GM21717 (cell line): ENCODE measurements around the gene TMEM163.
"Not testable (repeated sequence)": the region's sequence is repeated elsewhere in the genome, so short reads cannot be mapped to it uniquely, and the experiment has no call there.

ENCODE experiments used
- ATAC-seq: cut with Tn5 transposase; IDR thresholded peaks from one replicate; pipeline ENCODE4 v1.9.1; 2021; ENCODE audit warnings: mild to moderate bottlenecking, moderate library complexity; ENCODE audit not compliant: unreplicated experiment

The TMEM163 gene

DNA sequence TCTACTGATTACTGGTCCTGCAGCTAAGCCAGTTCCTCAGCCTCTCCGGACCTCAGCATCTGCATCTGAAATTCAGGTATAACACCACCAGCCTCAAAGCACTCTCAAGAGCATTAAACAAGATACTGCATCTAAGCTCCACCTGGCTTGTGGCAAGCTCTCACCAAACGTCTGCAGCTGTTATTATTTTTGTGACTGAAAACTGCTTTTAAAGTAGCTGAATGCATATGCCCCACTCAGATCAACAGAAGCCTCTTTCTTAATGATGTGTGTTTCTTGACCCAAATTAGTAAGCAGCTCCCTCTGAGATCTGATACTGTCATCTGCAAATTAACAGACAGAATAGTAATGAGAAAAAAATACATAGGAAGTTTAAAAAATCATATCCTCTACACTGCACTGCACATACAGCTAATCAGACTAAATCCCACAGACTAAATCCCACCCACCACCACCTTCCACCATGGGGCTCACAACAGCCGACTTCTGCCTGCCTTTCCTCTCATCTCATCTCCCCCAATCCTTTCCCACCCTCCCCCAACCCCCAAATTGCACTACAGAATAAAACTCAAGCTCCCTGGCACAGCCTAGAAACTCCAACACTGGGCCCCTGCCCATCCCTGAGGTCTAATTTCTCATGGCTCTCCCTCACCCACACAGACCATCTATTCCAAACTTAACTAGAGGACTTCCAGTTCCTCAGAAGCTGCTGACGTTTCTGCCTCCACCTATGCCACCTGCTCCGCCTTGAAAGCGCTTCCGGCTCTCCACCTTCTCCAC, 52.9 kb downstream of the TMEM163 start:
- ATAC-seq: no peak

DNA sequence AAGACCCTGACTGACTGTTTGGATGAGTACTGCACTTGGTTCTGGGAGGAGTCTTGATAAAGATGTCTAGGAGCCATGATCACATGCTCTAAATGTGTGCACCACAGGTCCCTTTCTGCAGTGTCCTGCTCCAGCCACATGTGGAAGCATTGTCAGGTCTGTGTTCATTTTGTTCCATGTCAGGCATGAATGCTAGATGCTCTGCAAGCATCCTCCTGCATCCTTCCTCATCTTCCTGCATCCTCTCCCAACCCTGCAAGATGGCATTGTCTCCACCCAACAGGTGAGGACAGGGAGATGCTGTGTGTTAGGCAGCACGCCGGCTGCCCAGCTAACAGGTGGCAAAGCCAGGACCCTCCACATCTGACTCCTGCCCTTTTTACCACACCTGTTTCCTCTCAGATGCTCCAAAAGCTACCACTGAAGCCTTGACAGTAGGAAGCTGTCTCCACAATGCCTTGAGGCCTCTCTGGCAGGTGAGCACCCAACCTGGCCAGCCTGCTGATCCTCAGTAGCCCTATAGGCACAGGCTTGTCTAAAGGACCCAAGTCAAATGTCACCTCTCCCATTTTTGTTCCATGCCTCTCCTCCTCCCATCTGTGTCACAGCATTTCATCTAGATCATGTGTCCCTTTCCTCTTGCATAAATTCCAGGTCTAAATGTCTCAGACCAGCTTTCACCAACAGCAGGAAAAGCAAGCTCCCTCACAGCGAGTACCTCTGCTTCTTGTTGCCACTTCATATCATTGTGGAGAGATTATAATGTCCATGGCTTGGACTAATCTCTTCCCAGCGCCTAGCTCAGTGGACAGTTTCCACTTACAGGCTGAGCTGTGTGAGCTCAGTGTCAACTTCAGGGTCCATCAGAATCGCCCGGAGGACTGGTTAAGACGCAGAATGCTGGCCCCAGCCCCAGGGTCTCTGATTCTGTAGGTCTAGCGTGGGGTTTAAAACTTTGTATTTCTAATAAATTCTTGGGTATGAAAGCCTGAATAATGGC, 55.0 kb downstream of the TMEM163 start:
- no peak for ATAC-seq

DNA sequence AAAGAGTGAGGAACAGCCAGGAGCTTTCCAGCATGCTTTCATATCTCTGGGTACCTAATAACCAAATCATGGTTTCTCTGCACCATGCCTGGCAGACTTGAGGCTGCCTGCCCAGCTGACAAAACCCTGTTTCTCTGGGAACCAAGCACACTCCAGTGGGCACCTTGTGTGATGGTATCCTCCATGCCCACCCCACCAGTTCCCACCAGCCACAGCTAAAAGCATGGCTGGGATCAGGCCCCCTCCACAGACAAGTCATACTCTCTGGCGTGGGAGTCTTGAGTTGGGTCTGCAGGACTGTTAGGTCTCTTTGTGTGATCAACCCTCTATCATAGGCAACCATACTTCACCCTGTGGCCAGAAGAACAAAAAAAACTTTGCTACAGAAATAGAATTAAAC, 56.0 kb downstream of the TMEM163 start:
- no peak for ATAC-seq

DNA sequence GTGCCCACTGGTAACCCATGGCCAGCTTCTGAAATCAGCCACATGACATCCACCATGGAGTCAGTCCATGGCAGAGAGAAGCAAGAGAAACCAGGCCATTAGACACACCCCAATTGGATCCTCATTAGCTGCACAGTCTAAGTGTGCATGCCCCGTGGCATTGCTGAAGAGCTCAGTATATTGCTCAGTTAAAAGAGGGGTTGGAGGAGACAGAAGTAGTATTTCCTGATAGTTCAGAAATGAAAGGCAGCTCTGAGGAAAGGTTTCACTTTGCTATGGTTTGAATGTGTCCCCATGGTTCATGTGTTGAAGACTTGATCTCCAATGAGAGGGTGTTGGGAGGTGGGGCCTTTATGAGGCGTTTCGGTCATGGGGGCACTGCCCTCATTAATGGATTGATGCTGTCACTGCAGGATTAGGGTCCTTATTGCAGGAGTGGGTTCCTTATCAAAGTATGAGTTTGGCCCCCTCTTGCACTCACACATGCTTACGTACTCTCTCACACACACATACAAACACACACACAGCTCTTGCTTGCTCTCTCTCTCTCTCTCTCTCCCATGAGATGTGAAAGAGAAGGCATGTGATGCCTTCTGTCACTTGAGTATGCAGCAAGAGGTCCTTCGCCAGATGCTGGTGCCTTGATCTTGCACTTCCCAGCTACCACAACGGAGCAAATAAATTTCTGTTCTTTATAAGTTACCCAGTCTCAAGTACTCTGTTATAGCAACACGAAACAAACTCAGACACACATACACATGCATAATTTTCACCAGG, 58.0 kb downstream of the TMEM163 start:
- ATAC-seq: no peak

DNA sequence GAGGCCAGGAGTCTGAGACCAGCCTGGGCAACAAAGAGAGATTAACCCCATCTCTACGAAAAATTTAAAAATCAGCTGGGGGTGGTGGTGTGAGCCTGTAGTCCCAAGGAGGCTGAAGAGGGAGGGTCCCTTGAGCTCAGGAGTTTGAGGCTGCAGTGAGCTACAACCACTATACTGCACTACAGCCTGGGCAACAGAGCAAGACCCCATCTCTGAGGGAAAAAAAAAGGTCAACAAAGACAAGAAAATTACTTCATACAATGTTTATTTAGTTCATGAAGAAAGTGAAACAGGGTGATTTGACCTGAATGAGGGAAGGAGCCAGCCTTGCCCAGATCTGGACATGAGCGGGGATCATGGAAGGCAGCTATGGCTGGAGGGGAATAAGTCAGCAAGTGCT, 59.1 kb downstream of the TMEM163 start:
- no peak for ATAC-seq

DNA sequence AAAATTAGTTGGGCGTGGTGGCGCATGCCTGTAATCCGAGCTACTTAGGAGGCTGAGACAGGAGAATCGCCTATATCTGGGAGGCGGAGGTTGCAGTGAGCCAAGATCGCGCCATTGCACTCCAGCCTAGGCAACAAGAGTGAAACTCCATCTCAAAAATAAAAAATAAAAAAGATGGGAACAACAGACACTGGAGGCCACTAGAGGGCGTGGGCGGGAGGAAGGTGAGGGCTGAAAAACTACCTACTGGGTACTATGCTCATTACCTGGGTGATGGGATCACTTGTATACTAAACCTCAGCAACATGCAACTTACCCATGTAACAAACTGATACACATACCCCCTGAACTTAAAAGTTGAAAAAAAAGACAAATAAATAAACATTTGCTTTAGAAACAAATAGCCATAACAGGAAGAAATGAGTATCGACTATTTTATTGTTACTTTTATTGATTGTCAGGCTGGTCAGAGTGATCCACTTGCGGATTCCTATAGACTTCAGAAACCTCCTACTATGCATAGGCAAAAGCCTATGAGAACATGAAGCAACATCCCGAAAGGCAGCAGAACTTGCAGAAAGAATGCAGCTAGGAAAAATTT, 61.0 kb downstream of the TMEM163 start:
- no peak for ATAC-seq

DNA sequence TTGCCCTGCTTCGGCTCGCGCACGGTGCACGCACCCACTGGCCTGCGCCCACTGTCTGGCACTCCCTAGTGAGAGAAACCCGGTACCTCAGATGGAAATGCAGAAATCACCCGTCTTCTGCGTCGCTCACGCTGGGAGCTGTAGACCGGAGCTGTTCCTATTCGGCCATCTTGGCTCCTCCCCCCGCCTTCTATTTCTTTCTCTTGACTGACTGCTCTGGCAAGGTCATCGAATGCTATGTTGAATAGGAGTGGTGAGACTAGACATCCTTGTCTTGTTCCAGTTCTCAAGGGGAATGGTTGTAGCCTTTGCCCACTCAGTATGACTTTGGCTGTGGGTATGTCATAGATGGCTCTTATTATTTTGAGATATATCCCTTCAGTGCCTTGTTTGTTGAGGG, 62.4 kb downstream of the TMEM163 start:
- not testable (repeated sequence) for ATAC-seq

DNA sequence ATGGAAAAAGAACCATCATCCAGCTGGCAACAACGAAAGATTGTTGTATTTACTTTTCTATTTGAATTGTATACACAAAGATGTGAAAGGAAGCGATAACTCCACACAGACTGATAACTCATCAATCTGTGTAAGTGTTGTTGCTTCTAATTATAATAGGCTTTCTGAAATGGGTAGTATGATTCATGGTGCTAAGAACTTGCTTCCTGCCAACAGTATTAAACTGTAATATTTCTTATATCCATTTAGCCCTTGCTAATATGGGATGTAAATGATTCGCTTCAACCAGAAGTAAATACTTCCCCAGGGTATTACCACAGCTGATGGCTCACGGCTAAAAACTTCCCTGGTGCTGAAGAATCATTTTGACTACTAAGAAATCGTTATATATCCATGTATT, 70.2 kb downstream of the TMEM163 start:
- ATAC-seq: no peak

DNA sequence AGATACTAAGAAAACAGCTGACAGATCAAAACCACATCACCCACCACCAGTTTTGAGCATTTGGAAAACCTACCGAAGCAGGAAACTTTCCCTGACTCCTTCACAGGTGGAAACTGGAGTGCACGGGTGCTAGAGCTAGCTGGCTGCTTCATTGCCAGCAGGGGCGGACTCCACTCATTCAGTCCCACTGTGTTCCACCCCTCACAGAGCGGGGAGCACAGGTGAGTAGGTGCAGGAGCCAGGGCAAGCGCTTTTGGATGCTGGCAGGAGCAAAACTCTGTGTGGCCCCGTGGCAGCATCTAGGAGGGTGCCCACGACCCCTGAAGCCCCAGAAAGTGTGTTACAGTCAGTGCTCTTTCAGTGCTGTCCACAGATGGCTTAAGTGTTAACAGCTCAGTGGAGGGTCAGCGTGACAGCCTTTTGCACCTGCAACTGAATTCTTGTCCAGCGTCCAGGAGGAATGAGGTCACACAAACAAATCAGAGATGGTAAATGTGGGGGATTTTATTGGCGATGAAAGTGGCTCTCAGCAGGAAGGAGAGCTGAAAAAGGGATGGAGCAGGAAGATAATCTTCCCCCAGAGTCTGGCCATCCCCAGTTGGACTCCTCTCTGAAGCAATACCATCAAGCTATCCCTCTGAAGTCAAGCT, 71.1 kb downstream of the TMEM163 start:
- no peak for ATAC-seq

DNA sequence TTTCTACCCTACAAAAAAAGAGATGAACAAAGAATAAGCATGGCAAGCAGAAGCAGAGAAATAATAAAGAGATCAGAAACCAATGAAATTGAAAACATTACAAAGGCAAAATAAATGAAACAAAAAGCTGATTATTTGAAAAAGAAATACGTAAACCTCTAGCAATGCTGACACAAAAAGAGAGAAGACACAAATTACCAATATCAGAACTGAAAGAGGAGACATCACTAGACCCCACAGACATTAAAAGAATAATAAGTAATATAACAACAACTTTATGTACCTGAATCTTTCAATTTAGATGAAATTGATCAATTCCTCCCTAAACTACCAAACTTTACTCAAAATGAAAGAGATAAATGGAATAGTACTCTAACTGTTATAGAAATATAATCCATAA, 75.9 kb downstream of the TMEM163 start:
- no peak for ATAC-seq

DNA sequence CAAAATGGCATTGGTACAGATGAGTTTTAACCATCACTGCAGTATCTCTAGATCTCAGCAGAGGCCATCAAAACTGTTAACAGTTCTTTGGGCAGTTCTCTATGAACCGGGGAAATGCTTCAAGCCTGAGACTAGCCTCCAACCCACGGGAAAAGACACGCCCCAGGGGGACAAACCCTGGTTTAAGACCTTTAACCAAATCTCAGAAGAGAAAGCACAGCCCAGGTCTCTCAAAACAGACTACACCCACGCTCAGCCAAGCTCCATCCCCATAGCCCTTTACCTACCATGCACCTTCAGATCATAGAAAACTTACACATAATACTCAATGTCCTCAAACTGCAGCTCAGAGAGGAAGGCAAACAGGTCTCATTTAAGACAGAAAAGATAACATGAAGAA, 78.3 kb downstream of the TMEM163 start:
- no peak for ATAC-seq

DNA sequence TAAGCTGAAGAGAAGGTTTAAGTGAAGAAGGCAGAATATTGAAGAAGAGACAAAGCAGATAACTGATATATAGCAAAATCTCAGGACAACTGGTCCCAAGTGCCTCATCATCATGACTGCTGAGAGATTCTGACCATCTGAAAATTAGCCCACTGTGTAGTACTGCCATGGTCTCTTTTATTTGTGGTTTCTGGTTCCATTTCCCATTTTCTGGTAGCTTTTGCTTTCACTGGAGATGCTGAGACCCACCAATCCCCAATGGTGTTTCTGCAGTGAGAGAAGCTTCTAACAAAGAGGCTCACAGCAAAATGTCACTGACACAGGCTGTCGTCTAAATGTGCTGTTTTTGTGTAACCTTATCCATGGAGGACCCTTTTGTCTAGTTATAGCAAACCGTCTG, 79.5 kb downstream of the TMEM163 start:
- ATAC-seq: no peak

DNA sequence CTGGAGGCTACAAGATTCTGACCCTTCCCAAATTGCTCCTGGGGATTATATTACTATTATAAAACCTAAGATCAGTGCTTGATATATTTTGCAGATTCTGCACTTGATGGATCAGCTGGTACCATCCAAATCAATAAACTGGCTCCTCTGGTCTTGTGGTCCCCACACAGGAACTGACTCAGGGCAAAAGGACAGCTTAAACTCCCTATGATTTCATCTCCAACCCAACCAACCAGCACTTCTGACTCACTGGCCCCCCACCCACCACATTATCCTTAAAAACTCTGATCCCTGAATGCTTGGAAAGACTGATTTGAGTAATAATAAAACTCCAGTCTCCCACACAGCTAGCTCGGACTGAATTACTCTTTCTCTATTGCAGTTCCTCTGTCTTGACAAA, 82.1 kb downstream of the TMEM163 start:
- ATAC-seq: no peak

DNA sequence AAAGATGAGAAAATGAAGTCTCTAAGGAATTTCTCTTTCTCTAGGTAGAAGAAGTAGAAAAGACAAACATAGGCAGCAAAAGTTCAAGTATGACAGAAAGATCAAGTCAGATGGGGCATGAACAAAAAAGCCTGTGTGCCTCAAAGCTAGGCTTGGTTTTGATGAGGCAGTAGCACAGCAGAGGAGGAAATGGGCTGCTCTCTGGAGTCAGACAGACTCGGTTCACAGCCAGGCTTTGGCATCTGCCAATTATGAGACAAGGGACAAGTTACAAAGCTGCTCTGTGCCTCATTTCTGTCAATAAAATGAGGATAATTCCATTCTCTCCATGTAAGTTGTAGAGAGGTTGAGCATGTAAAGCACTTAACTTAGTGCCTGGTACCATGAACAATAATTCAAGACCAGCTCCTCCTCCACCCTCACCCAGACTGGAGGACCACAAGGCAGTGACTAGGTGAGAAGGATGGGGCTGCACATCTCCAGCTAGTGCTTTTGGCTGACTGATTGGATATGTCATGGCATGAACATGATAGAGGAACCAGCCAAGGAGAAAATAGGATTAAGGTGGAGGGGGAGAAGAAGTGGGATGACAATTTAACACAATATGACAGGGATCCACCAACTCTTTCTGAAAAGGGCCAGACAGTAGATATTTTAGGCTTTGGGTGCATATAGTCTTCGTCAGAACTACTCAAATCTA, 84.6 kb downstream of the TMEM163 start:
- no peak for ATAC-seq

DNA sequence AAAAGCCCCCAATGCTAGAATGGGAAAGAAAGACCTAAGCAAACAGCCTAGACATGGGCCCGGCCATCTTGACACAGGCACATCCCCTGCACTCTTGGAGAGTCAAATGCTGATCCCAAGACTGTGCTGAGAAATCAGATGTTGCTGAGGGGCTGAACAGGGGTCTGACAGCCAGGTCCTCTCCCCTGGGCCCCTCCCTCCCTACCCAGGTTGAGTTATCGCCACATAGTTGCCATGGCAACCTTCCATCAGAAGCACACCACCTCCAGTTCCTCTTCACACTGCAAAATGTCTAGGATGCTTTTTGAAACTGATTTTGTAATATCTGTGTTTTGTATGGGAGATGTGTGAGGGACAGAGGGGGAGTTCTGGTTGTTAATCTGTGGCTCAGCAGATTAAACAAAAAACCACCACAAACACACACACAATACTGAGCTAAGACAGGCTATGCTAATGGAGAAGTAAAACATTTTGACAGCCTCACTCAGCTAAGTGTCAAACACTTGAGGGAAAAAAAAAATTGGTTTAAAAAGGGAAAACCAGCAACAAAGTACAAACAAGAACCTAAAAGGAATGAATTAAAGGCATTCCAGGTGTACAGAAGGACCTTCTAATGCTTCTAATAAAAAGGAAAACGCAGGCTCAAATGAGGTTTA, 88.2 kb downstream of the TMEM163 start:
- ATAC-seq: no peak

DNA sequence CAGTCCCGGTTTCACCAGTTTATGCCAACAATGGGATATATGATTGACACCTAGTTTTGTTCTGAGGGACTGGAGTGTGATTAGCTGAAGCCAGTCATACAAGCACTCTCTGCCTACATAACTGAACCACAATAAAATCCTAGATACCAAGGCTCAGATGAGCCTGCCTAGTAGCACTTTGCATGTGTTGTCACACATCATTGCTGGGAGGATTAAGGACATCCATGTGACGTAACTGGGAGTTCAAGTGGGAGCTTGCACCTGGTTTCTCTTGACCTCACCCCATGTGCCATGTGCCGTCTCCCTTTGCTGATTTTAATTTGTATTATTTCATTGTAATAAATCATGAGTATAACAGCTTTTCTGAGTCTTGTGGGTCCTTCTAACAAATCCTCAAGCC, 90.3 kb downstream of the TMEM163 start:
- ATAC-seq: no peak

DNA sequence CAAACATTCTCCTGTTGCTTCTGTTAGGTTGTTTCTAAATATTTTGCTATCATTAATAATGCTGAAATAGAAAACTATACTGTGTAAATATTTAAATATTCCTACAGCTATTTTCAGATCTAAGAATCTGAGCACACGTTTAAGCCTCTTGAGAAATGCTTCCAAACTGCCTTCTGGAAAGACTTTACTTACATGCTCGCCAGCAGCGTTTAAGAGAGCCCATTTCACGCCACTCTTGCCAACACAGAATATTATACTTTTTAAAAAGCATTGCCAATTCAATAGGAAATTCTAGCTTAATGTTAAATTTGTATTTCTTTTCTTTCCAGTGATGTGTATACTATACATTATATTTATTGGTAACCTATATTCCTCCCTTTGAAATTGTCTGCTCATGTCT, 92.0 kb downstream of the TMEM163 start:
- ATAC-seq: no peak

DNA sequence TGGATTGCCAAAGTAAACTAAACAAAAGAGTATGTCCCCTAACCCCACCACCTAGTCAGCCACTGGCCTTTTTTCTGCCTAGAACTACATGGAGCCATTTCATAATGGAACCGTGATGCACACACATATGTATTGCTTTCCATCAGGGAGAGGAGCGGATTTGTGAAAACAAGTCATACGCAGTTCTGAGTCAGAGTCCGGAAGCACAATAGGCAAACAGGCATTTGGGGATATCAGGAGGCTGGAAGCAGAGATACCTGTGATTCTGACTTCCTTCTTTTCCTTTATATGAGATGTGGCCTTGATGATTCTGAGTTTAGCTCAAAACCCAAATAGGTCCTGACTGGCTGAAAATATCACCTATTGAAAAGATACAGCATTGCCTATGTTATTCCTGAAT, 93.5 kb downstream of the TMEM163 start:
- no peak for ATAC-seq

DNA sequence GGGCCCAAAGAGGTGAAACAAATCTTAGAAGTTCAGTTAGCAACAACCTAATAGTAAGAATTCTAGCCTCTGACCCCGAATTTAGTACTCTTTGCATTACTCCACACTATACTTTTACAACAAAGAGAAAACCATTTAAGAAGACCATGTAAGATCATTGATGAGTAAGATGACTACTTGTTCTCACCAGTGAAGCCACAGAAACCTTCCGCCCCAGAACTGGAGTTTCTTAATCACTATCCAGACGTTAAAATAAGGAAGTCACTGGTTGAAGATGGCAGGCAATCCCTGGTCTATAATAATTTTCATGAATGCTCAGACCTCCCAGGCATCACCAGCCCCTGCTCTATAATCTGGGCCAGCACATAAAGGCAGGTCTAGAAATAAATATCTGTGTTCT, 95.0 kb downstream of the TMEM163 start:
- ATAC-seq: peak; percentile 94
